GM23338 (cell line): Measurements from ENCODE around the gene BBOF1. TPM values are rescaled to one million over a fixed set of nuclear protein-coding genes. Genes with fewer than 3 reads are reported as not detected.

Experiments
- ATAC-seq: fragments of 200-7000 bp; cut with Tn5 transposase; 3 replicates; pipeline ENCODE4 v1.9.1; 2020
- DNase-seq: peaks from one replicate; pipeline ENCODE4 v3.0.0-alpha.2; 2015; ENCODE audit warnings: low spot score
- H2AFZ ChIP-seq: fragments of 200-600 bp; sonication (generic); 2 replicates; pipeline ENCODE4 v1.8.0; 2016; ENCODE audit warnings: antibody characterized with exemption, mild to moderate bottlenecking, moderate library complexity
- H3F3A ChIP-seq: fragments of 200-600 bp; sonication (generic); replicated peaks from 2 replicates; pipeline ENCODE4 v1.8.0; 2017; ENCODE audit warnings: antibody characterized with exemption, mixed run types, low read depth
- H3K27ac ChIP-seq: fragments of 200-600 bp; sonication (generic); 2 replicates; pipeline ENCODE4 v1.6.1; 2016; ENCODE audit warnings: low read depth
- H3K27me3 ChIP-seq: fragments of 200-600 bp; sonication (generic); 2 replicates; pipeline ENCODE4 v1.8.0; 2016; ENCODE audit warnings: mild to moderate bottlenecking, mixed run types, moderate library complexity; ENCODE audit not compliant: insufficient read depth
- H3K36me3 ChIP-seq: fragments of 200-600 bp; sonication (generic); 2 replicates; pipeline ENCODE4 v1.8.0; 2016; ENCODE audit warnings: mild to moderate bottlenecking; ENCODE audit not compliant: insufficient read depth
- H3K4me1 ChIP-seq: fragments of 200-600 bp; sonication (generic); 2 replicates; pipeline ENCODE4 v1.8.0; 2016; ENCODE audit warnings: mild to moderate bottlenecking, moderate library complexity; ENCODE audit not compliant: insufficient read depth
- H3K4me2 ChIP-seq: fragments of 200-600 bp; sonication (generic); 2 replicates; pipeline ENCODE4 v1.7.1; 2017; ENCODE audit warnings: mixed run types
- H3K4me3 ChIP-seq: fragments of 200-600 bp; sonication (generic); 2 replicates; pipeline ENCODE4 v1.6.1; 2016; ENCODE audit warnings: mixed run types
- H3K79me2 ChIP-seq: fragments of 200-600 bp; sonication (generic); replicated peaks from 2 replicates; pipeline ENCODE4 v1.8.0; 2017; ENCODE audit warnings: mild to moderate bottlenecking; ENCODE audit not compliant: insufficient read depth
- H3K9me2 ChIP-seq: fragments of 200-600 bp; sonication (generic); 2 replicates; pipeline ENCODE4 v1.8.0; 2017; ENCODE audit not compliant: insufficient read depth
- H4K20me1 ChIP-seq: fragments of 200-600 bp; sonication (generic); replicated peaks from 2 replicates; pipeline ENCODE4 v1.8.0; 2017; ENCODE audit warnings: mild to moderate bottlenecking; ENCODE audit not compliant: insufficient read depth
- H3K27ac Mint-ChIP-seq: 2 replicates; pipeline ENCODE4 v1.8.0; 2020; ENCODE audit warnings: inconsistent platforms, mild to moderate bottlenecking, moderate library complexity, mixed read lengths
- H3K27me3 Mint-ChIP-seq: 3 replicates; pipeline ENCODE4 v1.8.0; 2022; ENCODE audit warnings: low read depth, mild to moderate bottlenecking, moderate library complexity, mixed read lengths, inconsistent platforms; ENCODE audit not compliant: insufficient read depth, poor library complexity
- H3K36me3 Mint-ChIP-seq: 3 replicates; pipeline ENCODE4 v1.8.0; 2021; ENCODE audit warnings: low read depth, mild to moderate bottlenecking, inconsistent platforms, moderate library complexity, mixed read lengths
- H3K4me1 Mint-ChIP-seq: 3 replicates; pipeline ENCODE4 v1.8.0; 2020; ENCODE audit warnings: mild to moderate bottlenecking, inconsistent platforms, mixed read lengths
- H3K4me3 Mint-ChIP-seq: 3 replicates; pipeline ENCODE4 v1.8.0; 2021; ENCODE audit warnings: moderate library complexity, mild to moderate bottlenecking, inconsistent platforms, mixed read lengths
- H3K9me3 Mint-ChIP-seq: 3 replicates; pipeline ENCODE4 v1.8.0; 2020; ENCODE audit warnings: moderate library complexity, mild to moderate bottlenecking, inconsistent platforms, mixed read lengths
- CREB1 ChIP-seq: fragments of 250-450 bp; sonication (Bioruptor Pico); IDR thresholded peaks from 2 replicates; pipeline ENCODE4 v1.5.0; 2020; ENCODE audit warnings: low read depth, mild to moderate bottlenecking, moderate library complexity
- CTCF ChIP-seq, 2 experiments: fragments of 200-600 bp in 1 of 2; sonication (generic) in 1 of 2; conservative IDR thresholded peaks; 2 replicates each; pipeline versions ENCODE4 v1.5.1 to v1.6.1; 2016 to 2017; ENCODE audit warnings: antibody characterized with exemption in 2 of 2, low read depth in 2 of 2, mild to moderate bottlenecking in 2 of 2, moderate library complexity in 1 of 2
- EZH2 ChIP-seq: fragments of 200-600 bp; sonication (generic); IDR thresholded peaks from one replicate; pipeline ENCODE4 v1.8.0; 2017; ENCODE audit warnings: antibody characterized with exemption, mild to moderate bottlenecking, low read depth; ENCODE audit not compliant: unreplicated experiment
- EZH2phosphoT487 ChIP-seq: fragments of 200-600 bp; sonication (generic); IDR thresholded peaks from one replicate; pipeline ENCODE4 v1.8.1; 2018; ENCODE audit warnings: antibody characterized with exemption; ENCODE audit not compliant: unreplicated experiment
- JUNB ChIP-seq: IDR thresholded peaks from one replicate; pipeline ENCODE4 v1.6.1; 2016; ENCODE audit warnings: antibody characterized with exemption; ENCODE audit not compliant: unreplicated experiment
- NANOG ChIP-seq: IDR thresholded peaks from 2 replicates; pipeline ENCODE4 v1.6.1; 2016; ENCODE audit warnings: antibody characterized with exemption, borderline replicate concordance
- POLR2AphosphoS5 ChIP-seq: IDR thresholded peaks from 2 replicates; pipeline ENCODE4 v1.6.1; 2016; ENCODE audit warnings: antibody characterized with exemption, low read depth
- STAT1 ChIP-seq: IDR thresholded peaks from one replicate; pipeline ENCODE4 v1.6.1; 2016; ENCODE audit warnings: antibody characterized with exemption; ENCODE audit not compliant: unreplicated experiment
- ZNF114 ChIP-seq: fragments of 250-450 bp; sonication (Bioruptor Pico); IDR thresholded peaks from 2 replicates; pipeline ENCODE4 v1.5.0; 2020; ENCODE audit warnings: mild to moderate bottlenecking, moderate library complexity
- ZNF331 ChIP-seq: fragments of 250-450 bp; sonication (Bioruptor Pico); IDR thresholded peaks from 2 replicates; pipeline ENCODE4 v1.5.0; 2020; ENCODE audit warnings: low read depth, mild to moderate bottlenecking, moderate library complexity
- polyA plus RNA-seq: library from polyadenylated mRNA; unstranded; fragments of >200 nt; fragmentation: Nextera tagmentation; extraction: Ambion mirVana; gene quantifications from 2 replicates; pipeline ENCODE4 v1.2.1, GENCODE V29; 2016
- total RNA-seq: library from RNA; depleted of rRNA; stranded (reverse); fragments of >200 nt; shearing (Covaris generic); gene quantifications from 2 replicates; pipeline ENCODE4 v1.2.3, GENCODE V29; 2014
- TF ChIP-seq, protein P1 (sequence below): IDR thresholded peaks from 2 replicates; pipeline ENCODE4 v1.6.1; 2016; ENCODE audit warnings: antibody characterized with exemption
- TF ChIP-seq, protein P2 (sequence below): IDR thresholded peaks from one replicate; pipeline ENCODE4 v1.6.1; 2018; ENCODE audit warnings: antibody characterized with exemption; ENCODE audit not compliant: unreplicated experiment

The BBOF1 gene
- total and polyA plus RNA-seq, 2 experiments from 2014 or later: 0.24 to 0.53 TPM

DNA sequence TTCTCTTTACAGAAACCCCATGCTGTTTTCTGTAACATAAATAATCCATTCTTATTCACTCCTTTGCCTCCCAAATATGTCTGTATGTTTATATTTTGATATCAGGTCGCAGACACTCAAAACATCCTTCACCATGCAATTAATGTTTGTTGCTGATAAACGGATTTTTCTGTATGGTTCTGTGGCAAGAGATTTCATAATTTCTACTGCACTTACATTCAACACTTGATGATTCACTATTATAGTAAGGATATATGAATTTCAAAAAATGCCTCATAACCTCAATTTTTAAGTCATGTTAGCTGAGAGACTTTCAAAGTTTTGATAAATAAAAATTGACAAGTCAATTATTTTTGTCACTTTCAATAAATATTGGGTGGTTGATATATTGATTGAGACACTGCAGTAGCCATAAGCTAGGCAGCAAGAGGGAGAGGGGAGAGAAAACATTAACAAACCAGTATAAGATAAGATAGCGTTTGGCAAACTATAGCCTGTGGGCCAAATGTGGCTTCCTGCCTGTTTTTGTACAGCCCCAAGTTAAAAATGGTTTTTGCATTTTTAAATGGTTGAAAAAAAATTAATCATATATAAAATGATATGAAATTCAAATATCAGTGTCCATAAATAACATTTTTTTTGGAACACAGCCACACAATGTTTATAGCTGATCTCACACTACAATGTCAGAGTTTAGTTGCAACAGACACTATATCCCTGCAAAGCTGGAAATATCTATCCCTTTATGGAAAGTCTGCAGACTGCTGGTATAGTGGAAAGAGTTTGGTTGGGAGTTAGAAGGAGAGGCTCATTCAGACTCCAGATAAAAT, 46.8 kb downstream of the BBOF1 start (continued):
- no peak for TF ChIP-seq CTCF (conservative IDR thresholded peaks at IDR 0.05; ENCODE audit: low read depth in 2 of 2)
- no peak for TF ChIP-seq STAT1
- TF ChIP-seq POLR2AphosphoS5: no peak
- no peak for TF ChIP-seq EZH2phosphoT487
- no peak for TF ChIP-seq JUNB

DNA sequence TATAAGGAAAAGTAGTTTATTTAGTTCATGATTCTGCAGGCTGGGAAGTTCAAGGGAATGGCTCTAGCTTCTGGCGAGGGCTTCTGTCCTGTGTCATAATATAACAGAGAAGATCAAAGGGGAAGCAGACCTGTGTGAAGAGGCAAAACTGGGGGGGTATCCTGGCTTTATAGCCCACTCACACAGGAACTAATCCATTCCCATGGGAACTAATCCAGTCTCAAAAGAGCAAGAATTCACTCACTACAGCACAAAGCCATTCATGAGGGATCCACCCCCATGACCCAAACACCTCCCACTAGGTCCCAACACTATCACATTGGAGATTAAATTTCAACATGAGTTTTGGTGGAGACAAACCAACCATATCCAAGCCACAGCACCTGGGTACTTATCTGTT, 58.3 kb downstream of the BBOF1 start:
- H3K36me3 Mint-ChIP-seq: no peaks in the 10 kb centered on the region
- Histone ChIP-seq H3K4me3 (no peak overlapping the region), H4K20me1 (no peaks in the 10 kb centered on the region), H3F3A (no peaks in the 10 kb centered on the region), H3K4me2 (no peak overlapping the region), H3K36me3 (no peaks in the 10 kb centered on the region), H3K9me2 (no peaks in the 10 kb centered on the region), H3K27ac (no peak overlapping the region), H3K79me2 (peaks cover under 1% of the 10 kb centered on the region; the same call in 1 of the 2 replicates), H3K4me1 (no peaks in the 10 kb centered on the region), H3K27me3 (no peaks in the 10 kb centered on the region), H2AFZ (no peak overlapping the region)
- no peak overlapping the region for H3K4me3 Mint-ChIP-seq
- no peaks in the 10 kb centered on the region for H3K9me3 Mint-ChIP-seq
- H3K27me3 Mint-ChIP-seq: peaks cover 1% of the 10 kb centered on the region
- ATAC-seq (no peak), DNase-seq (no peak)
- no peak overlapping the region for H3K27ac Mint-ChIP-seq
- H3K4me1 Mint-ChIP-seq: no peaks in the 10 kb centered on the region
- TF ChIP-seq, protein P1, sequence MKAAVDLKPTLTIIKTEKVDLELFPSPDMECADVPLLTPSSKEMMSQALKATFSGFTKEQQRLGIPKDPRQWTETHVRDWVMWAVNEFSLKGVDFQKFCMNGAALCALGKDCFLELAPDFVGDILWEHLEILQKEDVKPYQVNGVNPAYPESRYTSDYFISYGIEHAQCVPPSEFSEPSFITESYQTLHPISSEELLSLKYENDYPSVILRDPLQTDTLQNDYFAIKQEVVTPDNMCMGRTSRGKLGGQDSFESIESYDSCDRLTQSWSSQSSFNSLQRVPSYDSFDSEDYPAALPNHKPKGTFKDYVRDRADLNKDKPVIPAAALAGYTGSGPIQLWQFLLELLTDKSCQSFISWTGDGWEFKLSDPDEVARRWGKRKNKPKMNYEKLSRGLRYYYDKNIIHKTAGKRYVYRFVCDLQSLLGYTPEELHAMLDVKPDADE: no peak
- TF ChIP-seq CREB1: no peak
- no peak for TF ChIP-seq EZH2phosphoT487
- no peak for TF ChIP-seq ZNF114
- TF ChIP-seq EZH2: no peak
- no peak for TF ChIP-seq STAT1
- no peak for TF ChIP-seq JUNB
- TF ChIP-seq ZNF331: no peak
- no peak for TF ChIP-seq POLR2AphosphoS5
- TF ChIP-seq, protein P2, sequence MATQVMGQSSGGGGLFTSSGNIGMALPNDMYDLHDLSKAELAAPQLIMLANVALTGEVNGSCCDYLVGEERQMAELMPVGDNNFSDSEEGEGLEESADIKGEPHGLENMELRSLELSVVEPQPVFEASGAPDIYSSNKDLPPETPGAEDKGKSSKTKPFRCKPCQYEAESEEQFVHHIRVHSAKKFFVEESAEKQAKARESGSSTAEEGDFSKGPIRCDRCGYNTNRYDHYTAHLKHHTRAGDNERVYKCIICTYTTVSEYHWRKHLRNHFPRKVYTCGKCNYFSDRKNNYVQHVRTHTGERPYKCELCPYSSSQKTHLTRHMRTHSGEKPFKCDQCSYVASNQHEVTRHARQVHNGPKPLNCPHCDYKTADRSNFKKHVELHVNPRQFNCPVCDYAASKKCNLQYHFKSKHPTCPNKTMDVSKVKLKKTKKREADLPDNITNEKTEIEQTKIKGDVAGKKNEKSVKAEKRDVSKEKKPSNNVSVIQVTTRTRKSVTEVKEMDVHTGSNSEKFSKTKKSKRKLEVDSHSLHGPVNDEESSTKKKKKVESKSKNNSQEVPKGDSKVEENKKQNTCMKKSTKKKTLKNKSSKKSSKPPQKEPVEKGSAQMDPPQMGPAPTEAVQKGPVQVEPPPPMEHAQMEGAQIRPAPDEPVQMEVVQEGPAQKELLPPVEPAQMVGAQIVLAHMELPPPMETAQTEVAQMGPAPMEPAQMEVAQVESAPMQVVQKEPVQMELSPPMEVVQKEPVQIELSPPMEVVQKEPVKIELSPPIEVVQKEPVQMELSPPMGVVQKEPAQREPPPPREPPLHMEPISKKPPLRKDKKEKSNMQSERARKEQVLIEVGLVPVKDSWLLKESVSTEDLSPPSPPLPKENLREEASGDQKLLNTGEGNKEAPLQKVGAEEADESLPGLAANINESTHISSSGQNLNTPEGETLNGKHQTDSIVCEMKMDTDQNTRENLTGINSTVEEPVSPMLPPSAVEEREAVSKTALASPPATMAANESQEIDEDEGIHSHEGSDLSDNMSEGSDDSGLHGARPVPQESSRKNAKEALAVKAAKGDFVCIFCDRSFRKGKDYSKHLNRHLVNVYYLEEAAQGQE: no peak
- no peak for TF ChIP-seq CTCF (conservative IDR thresholded peaks at IDR 0.05; ENCODE audit: low read depth in 2 of 2)
- TF ChIP-seq NANOG: no peak
